Measurements from ENCODE around the gene SLC16A10.

DNA sequence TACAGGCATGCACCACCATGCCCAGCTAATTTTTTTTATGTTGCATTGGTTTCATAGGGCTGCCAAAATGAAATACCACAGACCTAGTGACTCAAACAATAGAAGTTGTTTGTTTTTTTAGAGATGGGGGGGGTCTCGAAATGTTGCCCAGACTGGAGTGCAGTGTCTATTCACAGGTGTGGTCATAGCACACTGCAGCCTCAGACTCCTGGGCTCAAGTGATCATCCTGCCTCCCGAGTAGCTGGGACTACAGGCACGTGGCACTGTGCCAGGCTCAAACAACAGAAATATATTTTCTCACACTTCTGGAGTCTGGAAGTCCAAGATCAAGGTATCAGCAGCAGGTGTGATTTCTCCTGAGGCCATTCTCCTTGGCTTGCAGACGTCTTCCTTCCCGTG lies 6.6 kb upstream of the SLC16A10 start:
- TF ChIP-seq YY1 (IDR thresholded peaks at IDR 0.05; ENCODE audit: low read depth) = no peak
- TF ChIP-seq CEBPB (IDR thresholded peaks at IDR 0.05) = no peak
- no peak for TF ChIP-seq TAF1 (IDR thresholded peaks at IDR 0.05; ENCODE audit: low read depth)
- no peak for TF ChIP-seq EP300 (IDR thresholded peaks at IDR 0.05; ENCODE audit: borderline replicate concordance)
- TF ChIP-seq FOXM1 (IDR thresholded peaks at IDR 0.05; ENCODE audit: borderline replicate concordance, low read depth) = no peak
- TF ChIP-seq, protein P1, sequence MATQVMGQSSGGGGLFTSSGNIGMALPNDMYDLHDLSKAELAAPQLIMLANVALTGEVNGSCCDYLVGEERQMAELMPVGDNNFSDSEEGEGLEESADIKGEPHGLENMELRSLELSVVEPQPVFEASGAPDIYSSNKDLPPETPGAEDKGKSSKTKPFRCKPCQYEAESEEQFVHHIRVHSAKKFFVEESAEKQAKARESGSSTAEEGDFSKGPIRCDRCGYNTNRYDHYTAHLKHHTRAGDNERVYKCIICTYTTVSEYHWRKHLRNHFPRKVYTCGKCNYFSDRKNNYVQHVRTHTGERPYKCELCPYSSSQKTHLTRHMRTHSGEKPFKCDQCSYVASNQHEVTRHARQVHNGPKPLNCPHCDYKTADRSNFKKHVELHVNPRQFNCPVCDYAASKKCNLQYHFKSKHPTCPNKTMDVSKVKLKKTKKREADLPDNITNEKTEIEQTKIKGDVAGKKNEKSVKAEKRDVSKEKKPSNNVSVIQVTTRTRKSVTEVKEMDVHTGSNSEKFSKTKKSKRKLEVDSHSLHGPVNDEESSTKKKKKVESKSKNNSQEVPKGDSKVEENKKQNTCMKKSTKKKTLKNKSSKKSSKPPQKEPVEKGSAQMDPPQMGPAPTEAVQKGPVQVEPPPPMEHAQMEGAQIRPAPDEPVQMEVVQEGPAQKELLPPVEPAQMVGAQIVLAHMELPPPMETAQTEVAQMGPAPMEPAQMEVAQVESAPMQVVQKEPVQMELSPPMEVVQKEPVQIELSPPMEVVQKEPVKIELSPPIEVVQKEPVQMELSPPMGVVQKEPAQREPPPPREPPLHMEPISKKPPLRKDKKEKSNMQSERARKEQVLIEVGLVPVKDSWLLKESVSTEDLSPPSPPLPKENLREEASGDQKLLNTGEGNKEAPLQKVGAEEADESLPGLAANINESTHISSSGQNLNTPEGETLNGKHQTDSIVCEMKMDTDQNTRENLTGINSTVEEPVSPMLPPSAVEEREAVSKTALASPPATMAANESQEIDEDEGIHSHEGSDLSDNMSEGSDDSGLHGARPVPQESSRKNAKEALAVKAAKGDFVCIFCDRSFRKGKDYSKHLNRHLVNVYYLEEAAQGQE (IDR thresholded peaks at IDR 0.05; ENCODE audit: low read depth) = no peak
- TF ChIP-seq, protein P2, sequence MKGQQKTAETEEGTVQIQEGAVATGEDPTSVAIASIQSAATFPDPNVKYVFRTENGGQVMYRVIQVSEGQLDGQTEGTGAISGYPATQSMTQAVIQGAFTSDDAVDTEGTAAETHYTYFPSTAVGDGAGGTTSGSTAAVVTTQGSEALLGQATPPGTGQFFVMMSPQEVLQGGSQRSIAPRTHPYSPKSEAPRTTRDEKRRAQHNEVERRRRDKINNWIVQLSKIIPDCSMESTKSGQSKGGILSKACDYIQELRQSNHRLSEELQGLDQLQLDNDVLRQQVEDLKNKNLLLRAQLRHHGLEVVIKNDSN (IDR thresholded peaks at IDR 0.05) = no peak
- no peak for TF ChIP-seq TCF12 (IDR thresholded peaks at IDR 0.05; ENCODE audit: low read depth)

Data from Ishikawa (cell line).